ENCODE measurements around the gene KIRREL3.
"Not testable (repeated sequence)": the region's sequence is repeated elsewhere in the genome, so short reads cannot be mapped to it uniquely, and the experiment has no call there.

Gene KIRREL3

DNA sequence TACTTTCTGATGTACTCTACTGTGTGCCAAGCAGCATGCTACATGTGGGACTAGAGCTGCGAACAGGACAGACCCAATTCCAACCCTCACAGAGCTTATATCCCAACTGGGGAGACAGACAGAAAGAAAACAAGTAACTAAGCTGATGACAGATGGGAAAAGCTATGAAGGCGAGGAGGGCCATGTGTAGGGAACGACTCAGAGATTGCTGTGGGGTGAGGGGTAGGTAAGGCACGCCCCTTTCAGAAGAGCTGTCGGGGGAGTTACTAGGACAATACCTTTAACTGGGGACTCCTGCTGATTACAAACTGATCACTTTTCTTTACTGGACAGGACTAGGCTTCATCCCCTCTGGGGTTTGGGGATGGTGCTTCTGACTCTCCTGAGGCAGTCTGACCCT, 596.2 kb downstream of the KIRREL3 start:
- no peak for DNase-seq (ENCODE audit: low read depth)

DNA sequence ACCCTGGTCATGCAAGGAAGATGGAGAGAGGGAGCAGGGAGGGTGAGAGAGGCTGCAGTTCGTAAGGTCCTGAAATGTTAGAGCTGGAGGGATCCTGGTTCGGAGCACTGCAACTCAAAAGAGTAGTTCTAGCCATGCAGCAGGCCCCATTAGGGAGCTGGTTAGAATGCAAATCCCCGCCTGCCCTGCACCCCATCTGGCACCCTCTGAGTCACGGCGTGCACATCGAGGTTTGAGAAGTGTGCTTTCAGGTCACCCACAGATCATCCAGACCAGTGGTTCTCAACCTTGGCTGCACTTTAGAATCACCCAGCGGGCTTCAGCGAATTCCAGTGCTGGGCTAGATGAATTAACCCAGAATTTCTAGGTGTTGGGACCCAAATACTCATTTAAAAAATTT, 596.9 kb downstream of the KIRREL3 start:
- no peak for DNase-seq (ENCODE audit: low read depth)

DNA sequence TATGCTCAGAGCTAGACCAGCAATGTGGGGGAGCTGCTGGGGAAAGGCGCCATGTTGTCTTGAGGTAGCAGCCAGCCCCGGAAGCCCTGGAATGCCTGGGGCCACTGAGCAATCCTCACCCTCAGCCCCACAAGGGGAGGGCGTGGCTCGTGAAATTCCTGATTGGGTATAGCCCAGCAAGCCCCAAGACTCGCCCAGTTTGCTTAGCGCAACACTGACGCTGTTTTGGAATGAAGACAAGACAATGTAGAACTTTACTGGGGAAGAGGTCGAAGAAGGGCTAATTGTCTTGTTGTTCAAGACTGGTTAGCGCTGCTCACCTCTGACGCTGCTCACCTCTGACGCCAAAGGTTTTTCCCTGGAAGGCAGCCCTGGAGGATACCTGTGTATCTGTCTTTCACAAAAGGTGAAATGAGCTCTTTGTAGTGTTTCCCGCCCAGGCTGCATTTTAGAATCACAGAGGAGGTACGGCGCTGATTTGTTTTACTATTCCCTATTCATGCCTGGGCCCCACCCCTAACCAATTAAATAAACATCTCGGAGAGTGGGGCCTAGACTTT, 597.5 kb downstream of the KIRREL3 start:
- DNase-seq (ENCODE audit: low read depth), result no peak

DNA sequence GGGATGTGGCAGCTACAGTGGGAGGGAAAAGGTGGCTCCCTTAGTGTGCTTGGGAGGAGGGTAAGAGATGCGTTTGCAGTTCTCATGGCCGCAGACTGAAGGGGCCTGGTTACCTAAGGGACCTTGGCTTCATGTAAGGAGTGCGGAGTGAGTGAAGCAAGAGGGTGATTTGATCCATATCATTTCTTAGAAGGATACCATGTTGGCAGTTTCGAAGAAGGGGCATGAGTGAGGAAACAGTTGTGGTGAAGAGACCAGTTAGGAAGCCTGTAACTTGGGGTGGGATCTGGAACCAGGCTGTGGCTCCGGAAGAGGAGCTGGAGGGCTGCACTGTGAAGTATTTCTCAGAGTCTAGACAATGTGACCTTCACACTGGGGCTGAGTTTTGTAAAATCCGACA, 600.1 kb downstream of the KIRREL3 start:
- DNase-seq (ENCODE audit: low read depth), result no peak

DNA sequence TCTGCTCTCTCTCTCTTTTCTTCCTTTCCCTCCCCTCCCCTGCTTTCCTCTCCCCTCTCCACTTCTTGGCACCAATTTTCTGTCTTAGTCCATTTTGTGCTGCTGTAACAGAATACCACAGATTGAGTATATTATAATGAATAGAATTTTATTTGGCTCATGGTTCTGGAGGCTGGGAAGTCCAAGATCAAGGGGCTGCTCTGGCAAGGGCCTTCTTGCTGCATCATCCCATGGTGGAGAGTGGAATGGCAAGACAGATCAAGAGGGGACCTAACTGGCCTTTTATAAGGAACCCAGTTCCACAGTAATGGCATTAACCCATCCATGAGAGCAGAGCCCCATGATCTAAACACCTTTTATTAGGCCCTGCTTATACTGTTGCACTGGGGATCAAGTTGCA, 600.6 kb downstream of the KIRREL3 start:
- no peak for DNase-seq (ENCODE audit: low read depth)

DNA sequence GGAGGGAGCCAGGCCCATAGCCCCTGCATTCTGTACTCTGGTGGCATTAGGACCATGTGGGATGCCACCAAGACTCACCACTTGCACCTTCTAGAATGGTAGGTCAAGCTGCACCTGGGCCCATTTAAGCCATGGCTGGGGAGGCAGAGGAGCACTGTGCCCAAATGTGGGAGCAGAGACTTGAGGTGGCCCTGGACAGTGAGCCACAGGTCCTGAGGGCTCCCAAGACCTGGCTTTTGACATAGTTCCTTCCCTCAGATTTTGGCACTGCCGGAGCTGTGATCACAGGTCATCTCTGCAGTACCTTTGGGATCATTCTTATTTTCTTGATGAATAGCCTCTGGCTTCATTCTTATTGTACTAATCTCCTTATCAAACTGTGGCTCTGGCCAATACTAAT, 601.8 kb downstream of the KIRREL3 start:
- DNase-seq (ENCODE audit: low read depth), result no peak

DNA sequence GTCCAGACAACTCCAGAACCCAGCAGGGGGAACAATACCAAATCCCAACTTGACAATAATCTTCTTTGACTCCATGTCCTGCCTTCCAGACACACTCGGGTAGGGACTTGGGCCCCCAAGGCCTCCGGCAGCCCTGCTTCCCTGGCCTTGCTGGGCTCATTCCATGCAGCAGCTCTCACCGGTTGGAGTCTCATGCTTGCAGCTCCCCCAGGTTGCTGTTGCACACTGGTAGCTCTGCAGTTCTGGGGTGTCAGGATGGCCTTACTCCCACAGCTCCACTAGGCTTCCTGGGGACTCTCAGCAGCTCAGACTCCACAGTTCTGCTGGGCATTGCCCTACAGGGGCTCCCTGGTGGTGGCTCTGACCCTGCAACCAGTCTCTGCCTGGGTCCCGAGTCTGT, 602.3 kb downstream of the KIRREL3 start:
- no peak for DNase-seq (ENCODE audit: low read depth)

DNA sequence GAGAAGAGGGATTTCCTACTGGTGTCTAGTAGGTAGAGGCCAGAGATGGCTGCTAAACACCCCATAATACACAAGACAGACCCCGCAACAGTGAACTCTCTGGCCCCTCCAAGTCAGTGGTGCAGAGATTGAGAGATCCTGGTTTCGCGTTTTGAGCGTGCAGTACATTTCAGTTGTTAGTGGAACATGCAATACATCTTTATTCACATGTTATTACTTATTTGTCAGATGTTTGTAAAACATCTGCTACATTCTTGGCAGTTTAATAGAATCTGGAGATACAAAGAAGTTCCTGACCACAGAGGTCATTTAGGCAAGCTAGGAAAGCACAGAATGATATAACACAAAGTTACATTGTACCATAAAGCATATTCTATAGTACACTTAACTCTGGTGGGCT, 603.6 kb downstream of the KIRREL3 start:
- no peak for DNase-seq (ENCODE audit: low read depth)

DNA sequence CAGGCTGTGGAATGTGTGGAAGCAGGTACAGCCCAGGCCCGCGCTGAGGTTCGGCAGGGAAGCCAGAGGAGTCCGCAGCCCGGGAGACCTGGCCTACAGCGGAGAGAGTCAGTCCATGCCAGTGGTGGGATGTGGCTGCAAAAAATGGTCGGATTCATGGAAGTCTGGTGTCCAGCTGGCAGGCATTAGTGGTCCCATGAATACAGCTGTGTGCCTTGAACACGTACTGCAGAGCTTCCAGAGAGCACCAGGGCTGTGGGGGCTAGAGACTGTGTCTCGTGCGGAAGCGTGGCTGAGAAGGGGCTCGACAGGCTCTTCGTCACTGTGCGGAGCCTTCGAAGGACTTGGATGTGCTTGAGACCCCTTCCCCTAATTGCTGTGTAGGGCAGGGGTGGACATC, 604.3 kb downstream of the KIRREL3 start:
- not testable (repeated sequence) for DNase-seq (ENCODE audit: low read depth)

DNA sequence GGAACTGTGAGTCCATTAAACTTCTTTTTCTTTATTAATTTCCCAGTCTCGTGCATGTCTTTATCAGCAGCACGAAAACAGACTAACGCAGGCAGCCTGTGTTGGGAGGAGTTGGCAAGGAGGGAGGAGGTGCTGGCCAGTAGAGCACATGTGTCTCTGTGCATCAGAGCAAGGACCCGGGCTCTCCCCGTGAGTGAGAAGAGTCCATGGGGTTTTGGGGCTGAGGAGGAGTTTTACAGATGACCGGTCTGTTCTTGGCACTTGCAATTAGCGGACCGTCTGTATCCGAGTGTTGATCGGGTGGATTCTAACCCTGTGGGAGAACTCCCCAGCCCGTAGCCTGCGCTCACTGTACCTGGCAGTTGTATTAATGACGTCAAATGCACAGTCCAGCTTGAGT, 604.8 kb downstream of the KIRREL3 start:
- DNase-seq (ENCODE audit: low read depth), result not testable (repeated sequence)

DNA sequence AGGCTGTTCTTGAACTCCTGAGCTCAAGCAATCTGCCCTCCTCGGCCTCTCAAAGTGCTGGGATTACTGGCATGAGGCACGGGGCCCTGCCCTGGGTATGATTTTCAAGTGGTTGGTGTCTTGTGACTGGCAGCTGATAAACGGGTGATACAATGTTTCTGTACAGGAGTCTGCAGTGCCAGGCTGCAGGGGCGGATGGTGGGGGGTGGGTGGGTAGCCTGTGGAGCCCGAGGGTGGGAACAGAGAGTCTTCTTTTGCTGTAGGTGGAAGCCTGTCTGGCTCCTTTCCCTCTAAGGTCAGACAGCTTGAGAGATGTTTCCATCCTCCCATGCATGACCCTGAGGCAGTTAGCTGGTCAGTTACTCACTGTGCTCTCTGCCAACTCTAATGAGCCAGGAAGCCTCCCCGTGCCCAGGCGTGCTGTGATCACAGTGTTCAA, 605.9 kb downstream of the KIRREL3 start:
- DNase-seq (ENCODE audit: low read depth), result not testable (repeated sequence)

DNA sequence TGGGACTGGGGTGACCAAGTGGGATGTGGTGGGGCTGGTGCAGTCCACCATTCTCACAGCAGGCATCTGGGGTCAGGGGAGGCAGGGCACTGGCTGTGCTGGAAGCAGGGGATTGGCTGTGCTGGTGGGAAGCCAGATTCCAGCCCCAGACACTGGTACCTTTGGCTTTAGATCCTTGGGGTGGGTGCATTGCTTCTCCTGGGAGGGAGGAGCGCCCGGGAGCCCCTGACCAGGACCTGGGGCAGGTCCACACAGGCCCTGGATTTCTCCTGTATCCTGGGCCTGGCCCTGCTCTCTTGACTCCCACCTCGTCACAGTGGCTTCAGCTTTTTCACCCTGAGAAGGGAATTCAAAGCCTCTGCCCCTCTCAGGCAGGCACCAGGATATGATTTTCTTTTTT, 606.5 kb downstream of the KIRREL3 start:
- DNase-seq (ENCODE audit: low read depth), result no peak

DNA sequence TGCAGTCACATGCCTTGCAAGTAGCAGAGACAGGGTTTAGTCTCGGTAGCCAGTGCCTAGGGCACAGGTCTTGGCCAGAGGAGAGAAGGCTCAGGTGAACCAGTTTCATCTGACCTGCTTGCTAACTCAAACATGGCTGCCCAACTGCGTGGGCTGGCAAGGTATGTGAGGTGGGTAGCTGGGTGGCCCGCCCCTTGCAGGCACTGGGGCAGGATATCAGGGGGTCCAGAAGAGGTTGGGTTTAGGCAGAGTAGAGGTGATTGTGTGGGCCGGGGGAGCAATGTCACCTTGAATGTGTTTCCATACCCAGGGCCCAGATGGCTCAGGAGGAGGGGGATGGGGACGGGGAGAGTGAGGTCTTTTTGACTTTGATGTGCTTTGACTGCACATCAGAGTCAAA, 607.4 kb downstream of the KIRREL3 start:
- no peak for DNase-seq (ENCODE audit: low read depth)

DNA sequence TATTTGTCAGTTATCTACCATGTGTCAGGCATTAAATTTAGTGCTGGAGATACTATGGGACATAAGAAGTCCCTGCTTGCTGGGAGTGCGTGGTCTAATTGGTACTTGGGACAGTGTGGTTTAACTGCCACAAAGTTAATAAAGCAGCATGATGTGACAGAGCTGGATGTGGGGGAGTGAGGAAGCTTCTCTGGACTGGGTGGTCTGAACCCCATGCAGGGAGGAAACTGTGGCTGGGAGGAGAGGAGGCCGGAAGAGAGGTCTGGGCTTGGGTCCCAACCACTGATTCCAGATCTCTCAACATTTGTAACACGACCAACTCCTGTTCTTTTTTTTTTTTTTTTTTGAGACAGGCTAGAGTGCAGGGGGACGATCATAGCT, 607.9 kb downstream of the KIRREL3 start:
- no peak for DNase-seq (ENCODE audit: low read depth)

DNA sequence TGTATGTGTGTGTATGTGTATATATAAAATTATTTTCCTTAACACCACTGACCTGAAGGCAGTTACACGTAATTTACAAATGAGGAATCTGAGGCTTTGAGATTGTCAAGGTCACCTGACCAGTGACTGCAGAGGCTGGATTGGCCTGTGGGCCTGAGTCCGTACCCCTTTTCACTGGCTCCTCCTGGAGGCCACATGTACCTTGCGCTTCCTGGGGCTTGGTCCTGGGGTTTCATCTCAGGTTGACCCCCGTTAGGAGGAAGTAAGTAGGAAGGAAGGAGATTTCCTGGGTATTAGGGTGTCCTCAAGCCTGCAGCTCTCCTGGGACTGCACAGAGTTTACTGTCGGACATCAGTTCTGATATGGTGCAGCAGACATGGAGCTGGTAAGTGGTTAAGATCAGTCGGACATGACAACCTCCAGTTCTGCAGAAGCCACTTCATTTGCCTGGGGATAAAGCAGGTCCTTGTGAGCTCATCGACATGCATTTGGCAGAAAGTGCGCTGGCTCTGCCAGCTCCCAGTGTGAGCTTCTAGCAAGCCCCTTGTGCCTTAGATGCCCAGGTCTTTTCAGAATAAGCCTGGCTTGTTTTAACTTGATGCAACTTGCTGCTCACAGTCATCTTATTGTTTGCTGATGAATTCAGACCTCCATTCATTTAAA, 608.5 kb downstream of the KIRREL3 start:
- DNase-seq (ENCODE audit: low read depth), result no peak

DNA sequence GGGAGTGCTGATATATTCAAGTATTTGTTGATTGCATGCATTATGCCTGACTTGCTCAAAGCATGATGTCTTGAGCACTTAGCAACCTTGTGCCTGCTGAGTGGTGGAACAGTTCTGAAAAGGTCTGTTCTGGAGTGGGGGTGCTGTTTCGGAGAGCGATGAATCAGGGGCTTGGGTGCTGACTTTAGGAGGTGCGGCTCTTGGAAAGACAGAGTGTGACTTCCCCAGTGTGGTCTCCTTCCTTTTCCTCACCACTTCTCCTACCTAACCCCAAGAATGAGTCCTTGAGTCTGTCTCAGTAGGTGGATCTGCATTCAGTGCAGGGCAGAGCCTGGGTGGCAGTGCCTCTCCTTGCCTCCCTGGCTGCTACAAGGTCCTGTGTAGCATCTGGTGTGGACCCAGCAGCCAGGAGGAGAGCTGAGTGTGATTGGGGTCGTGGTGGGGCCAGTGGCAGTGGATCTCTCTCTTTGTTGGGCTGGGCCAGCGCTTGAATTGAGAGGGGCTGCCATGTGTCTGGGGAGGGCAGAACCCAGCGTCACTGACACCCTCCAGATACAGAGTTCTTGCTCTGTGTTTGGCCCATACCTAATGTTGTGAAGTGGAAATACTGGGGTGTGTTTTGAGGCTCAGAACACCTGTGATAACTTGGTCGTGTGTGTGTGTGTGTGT, 609.1 kb downstream of the KIRREL3 start:
- DNase-seq (ENCODE audit: low read depth), result no peak

DNA sequence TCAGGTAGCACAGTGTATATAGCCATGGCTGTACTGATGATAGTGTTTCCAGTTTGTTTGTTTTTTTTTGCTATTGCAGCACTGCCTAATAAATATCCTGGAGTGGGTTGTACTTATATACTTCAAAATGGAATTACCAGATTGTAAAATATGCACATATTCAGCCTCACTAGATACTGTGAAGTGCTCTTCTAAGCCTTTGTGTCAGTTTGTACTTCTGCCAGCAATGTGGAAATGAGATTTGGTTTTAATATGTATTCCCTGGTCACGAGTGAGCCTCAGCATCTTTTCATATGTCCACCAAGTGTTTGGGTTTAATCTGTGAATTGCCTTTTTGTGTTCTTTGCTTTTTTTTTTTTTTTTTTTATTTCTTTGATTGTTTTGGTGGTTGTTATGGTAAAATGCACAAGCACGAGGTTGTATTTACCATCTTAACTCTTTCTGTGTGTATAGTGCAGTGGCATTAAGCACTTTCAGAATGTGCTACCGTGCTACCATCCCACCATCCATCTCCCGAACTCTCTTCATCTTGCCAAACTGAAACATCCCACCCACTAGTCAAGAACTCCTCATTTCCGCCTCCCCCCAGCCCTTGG, 610.2 kb downstream of the KIRREL3 start:
- DNase-seq (ENCODE audit: low read depth), result no peak

DNA sequence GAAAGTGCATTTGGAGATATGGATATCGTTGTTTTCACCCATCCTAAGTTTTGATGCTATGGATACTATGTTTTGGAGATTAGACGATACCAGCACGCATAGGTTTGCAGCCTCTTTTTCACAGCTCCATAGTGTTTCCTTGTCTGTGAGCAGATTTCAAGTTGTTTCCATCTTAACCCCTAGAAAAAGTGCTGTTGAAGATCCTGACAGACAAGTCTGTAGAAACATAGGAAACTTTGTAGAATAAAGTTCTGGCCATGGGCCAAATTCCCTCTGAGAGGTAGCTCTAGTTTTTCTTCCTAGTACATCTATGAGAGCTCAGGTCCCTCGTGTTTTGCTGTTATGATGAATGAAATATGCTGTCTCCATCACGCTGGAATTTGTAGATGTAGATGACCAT, 612.7 kb downstream of the KIRREL3 start:
- DNase-seq (ENCODE audit: low read depth), result no peak

DNA sequence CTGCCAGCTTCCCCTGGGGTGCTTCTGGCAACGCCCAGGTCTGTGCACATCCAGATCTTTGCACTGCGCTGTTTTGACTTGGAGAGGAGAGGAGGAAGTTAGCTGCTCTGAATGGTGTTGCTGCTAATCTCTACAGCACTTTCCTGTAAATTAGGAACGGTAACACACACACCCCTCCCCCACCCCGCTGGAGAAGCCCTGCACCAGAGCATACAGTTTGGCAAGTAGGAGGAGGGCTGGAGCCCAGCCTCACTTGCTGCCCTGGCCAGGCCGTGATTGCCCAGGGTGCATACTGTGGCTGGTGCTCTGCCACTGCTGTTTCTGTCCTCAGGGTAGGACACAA, 613.9 kb downstream of the KIRREL3 start:
- not testable (repeated sequence) for DNase-seq (ENCODE audit: low read depth)

DNA sequence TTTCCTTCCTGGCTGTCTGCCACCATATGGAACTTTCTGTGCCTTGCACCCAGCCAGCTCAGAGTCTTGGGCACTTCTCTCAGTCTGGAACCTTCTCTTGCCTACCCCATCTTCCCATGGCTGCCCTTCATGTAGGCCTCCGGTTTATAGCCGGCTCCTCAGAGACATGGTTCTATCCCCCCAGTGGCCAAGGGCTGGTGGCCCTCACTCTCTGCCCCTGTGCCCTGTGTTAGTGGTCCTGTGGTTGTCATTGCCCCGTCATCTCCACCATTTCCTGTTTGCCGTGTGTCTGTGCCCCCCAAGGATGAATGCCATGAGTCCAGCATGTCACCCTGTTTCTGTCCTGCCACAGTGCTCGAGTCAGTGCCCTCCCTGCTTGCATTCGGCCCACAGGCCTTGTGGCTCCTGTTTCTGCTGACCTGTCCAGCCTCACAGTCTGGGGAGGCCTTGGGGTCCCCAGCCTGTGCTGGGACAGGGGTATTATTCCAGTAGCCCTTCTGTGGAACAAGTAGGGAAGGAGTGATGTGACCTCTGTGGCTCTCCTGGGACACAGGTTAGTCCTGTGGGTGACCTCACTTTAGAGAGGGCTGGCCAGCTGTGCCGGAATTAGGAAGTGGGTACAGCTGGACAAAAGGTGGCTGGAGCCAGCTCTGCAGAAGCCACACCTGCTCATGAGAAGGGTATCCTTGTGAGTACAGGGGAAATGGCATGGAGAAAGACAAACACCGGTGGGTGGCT, 614.4 kb downstream of the KIRREL3 start:
- DNase-seq (ENCODE audit: low read depth), result no peak

DNA sequence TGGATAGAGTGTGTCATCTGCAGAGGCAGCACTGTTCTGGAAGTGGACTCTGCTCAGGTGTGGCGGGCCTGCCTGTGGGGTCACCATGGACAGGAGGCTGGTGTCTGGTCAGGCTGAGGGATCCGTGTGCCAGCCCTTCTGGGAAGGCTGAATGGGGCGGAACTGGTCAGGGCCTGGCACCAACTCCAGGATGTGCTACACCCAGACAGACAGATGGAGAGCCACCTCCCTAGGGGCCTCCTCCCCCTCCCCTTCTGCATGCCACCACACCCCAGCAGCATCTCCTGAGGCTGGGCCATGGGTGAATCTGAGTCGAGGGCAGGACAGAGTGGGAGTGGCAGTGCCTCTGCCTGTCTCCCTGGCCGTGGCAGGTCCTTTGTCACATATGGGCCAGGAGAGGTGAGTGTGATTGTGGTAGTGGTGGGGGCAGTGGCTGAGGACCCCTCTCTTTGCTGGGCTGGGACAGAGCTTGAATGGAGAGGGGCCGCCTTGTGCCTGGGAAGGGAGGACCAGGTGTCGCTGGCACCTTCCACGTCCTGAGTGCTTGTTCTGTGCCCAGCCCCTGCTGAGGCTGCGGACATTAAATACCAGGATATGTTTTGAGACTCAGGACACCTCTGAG, 616.0 kb downstream of the KIRREL3 start:
- no peak for DNase-seq (ENCODE audit: low read depth)
